HL-60 (cell line): ENCODE data around the gene MRPL42.

ENCODE experiments used
- CTCF ChIP-seq: IDR thresholded peaks from one replicate; pipeline ENCODE4 v1.5.1; 2011; ENCODE audit warnings: low read length, control low read depth, inconsistent platforms; ENCODE audit not compliant: insufficient read depth
- GABPA ChIP-seq: IDR thresholded peaks from 2 replicates; pipeline ENCODE4 v1.6.1; 2012; ENCODE audit warnings: low read depth
- POLR2AphosphoS5 ChIP-seq: IDR thresholded peaks from 2 replicates; pipeline ENCODE4 v1.6.1; 2012; ENCODE audit warnings: low read depth
- REST ChIP-seq: IDR thresholded peaks from 2 replicates; pipeline ENCODE4 v1.6.1; 2012; ENCODE audit warnings: low read depth; ENCODE audit not compliant: insufficient replicate concordance
- SPI1 ChIP-seq: IDR thresholded peaks from 2 replicates; pipeline ENCODE4 v1.6.1; 2012; ENCODE audit warnings: low read depth, mild to moderate bottlenecking, borderline replicate concordance

- TF ChIP-seq CTCF: no peak
- TF ChIP-seq REST: no peak
- no peak for TF ChIP-seq SPI1
- TF ChIP-seq GABPA: no peak
- TF ChIP-seq POLR2AphosphoS5: no peak
These were observed 39.9 kb downstream of the MRPL42 start for GRCh38 chr12:93507165-93507564.
